Cardiac fibroblast (primary cell): Measurements from ENCODE around the gene CHAC2.
"Not testable (repeated sequence)": the region's sequence is repeated elsewhere in the genome, so short reads cannot be mapped to it uniquely, and the experiment has no call there.

Experiments
- DNase-seq, 2 donors: peaks; one replicate each; pipeline versions ENCODE4 v3.0.0 to v3.0.0-alpha.2; 2010; ENCODE audit warnings: low read depth in 2 of 2
- H3K4me3 ChIP-seq, 2 donors: replicated peaks in 1 of 2; 1 replicate in 1 of 2; 2 replicates in 1 of 2; pipeline ENCODE4 v1.5.1; 2011; ENCODE audit warnings: low read depth in 2 of 2, low read length in 2 of 2, mild to moderate bottlenecking in 2 of 2, moderate library complexity in 1 of 2
- CTCF ChIP-seq: IDR thresholded peaks from one replicate; pipeline ENCODE4 v1.5.1; 2011; ENCODE audit warnings: low read depth, mild to moderate bottlenecking, low read length, inconsistent platforms

CHAC2 gene

GRCh38 chr2:53821810-53822209 lies 54.2 kb downstream of the CHAC2 start:
- no peak for DNase-seq
- H3K4me3 ChIP-seq: no peak overlapping the region
- no peak for TF ChIP-seq CTCF

- not testable (repeated sequence) for H3K4me3 ChIP-seq
- TF ChIP-seq CTCF: peak; percentile 17
- peak in 1 of 2 donors; percentile 11 for DNase-seq
Observed at GRCh38 chr2:53823639-53824038, 56.0 kb downstream of the CHAC2 start.
